K562 (cell line): ENCODE data around the gene MAGI1. TPM values are rescaled to one million over a fixed set of nuclear protein-coding genes. Genes with fewer than 3 reads are reported as not detected.

Experiments used
- ATAC-seq: fragments of 200-7000 bp; cut with Tn5 transposase; 3 replicates; pipeline ENCODE4 v1.9.1; 2020; ENCODE audit warnings: moderate library complexity
- BruUV-seq: library from RNA; stranded (reverse); fragments of 400-500 nt; replicated peaks from 2 replicates; lab custom pipeline; 2021; lab: Mats Ljungman, UMichigan
- CTCF ChIA-PET: fragments of 300-600 bp; formaldehyde crosslinking; extraction: SDS; loops from one replicate; lab custom pipeline; 2021; ENCODE audit warnings: low intra/inter-chr PET ratio; lab: Yijun Ruan, JAX
- POLR2A ChIA-PET: fragments of 300-600, 350-650 bp; sonication (Branson Sonifier 250); formaldehyde crosslinking; extraction: SDS; loops from one replicate; lab custom pipeline; 2021; ENCODE audit warnings: antibody characterized with exemption, inconsistent platforms; lab: Yijun Ruan, JAX
- DNase-seq, 4 experiments: peaks; one replicate each; pipeline versions ENCODE4 v3.0.0 to v3.0.0-alpha.2; 2011 to 2018; ENCODE audit warnings: low spot score in 3 of 4, mixed read lengths in 3 of 4; ENCODE audit errors: extremely low read depth in 1 of 4
- FAIRE-seq: peaks from 2 replicates; lab custom pipeline; 2011; peaks lifted over from hg19 to GRCh38; lab: Jason Lieb, UNC
- H2AFZ ChIP-seq: 2 replicates; pipeline ENCODE4 v1.6.0; 2011; ENCODE audit warnings: low read depth, low read length, control low read depth, inconsistent platforms
- H3K27ac ChIP-seq: fragments of 200-600 bp; 3 replicates; pipeline ENCODE4 v1.8.0; 2011; ENCODE audit warnings: low read depth, mild to moderate bottlenecking, control low read depth, inconsistent platforms, low read length, moderate library complexity, mixed read lengths; ENCODE audit errors: extremely low read depth
- H3K27me3 ChIP-seq, 2 experiments: fragments of 300-600 bp in 1 of 2; 2 replicates in 1 of 2; 3 replicates in 1 of 2; pipeline versions ENCODE4 v1.6.0 to v1.8.0; 2011; ENCODE audit warnings: inconsistent platforms in 2 of 2, low read length in 2 of 2, mild to moderate bottlenecking in 1 of 2, mixed read lengths in 1 of 2, moderate library complexity in 1 of 2; ENCODE audit not compliant: control insufficient read depth in 2 of 2, insufficient read depth in 2 of 2
- H3K36me3 ChIP-seq: fragments of 300-600 bp; 3 replicates; pipeline ENCODE4 v1.8.0; 2011; ENCODE audit warnings: mild to moderate bottlenecking, low read length, inconsistent platforms; ENCODE audit not compliant: control insufficient read depth, insufficient read depth
- H3K4me1 ChIP-seq, 2 experiments: fragments of 200-600 bp in 1 of 2; replicated peaks in 1 of 2; 2 replicates in 1 of 2; 3 replicates in 1 of 2; pipeline versions ENCODE4 v1.5.1 to v1.8.0; 2011; ENCODE audit warnings: inconsistent platforms in 2 of 2, low read length in 2 of 2, mild to moderate bottlenecking in 1 of 2, mixed read lengths in 1 of 2, moderate library complexity in 1 of 2; ENCODE audit not compliant: control insufficient read depth in 2 of 2, insufficient read depth in 2 of 2
- H3K4me2 ChIP-seq: 2 replicates; pipeline ENCODE4 v1.6.1; 2011; ENCODE audit warnings: low read length, control low read depth, inconsistent platforms, mixed read lengths; ENCODE audit not compliant: insufficient read depth
- H3K4me3 ChIP-seq: fragments of 200-600 bp; sonication (generic), shearing (Covaris generic); 2 replicates; pipeline ENCODE4 v1.5.1; 2016; ENCODE audit warnings: control low read depth, inconsistent platforms
- H3K79me2 ChIP-seq: fragments of 200-600 bp; 3 replicates; pipeline ENCODE4 v1.8.0; 2011; ENCODE audit warnings: low read length, inconsistent platforms; ENCODE audit not compliant: control insufficient read depth, insufficient read depth
- H3K9ac ChIP-seq, 2 experiments: 2 replicates each; pipeline versions ENCODE4 v1.6.0 to v1.6.1; 2011; ENCODE audit warnings: low read depth in 2 of 2, low read length in 2 of 2, control low read depth in 1 of 2, inconsistent platforms in 1 of 2, mild to moderate bottlenecking in 1 of 2, mixed read lengths in 1 of 2; ENCODE audit not compliant: insufficient read depth in 1 of 2
- H3K9me1 ChIP-seq: one replicate; pipeline ENCODE4 v1.6.0; 2011; ENCODE audit warnings: inconsistent platforms, mild to moderate bottlenecking, low read length, moderate library complexity; ENCODE audit not compliant: control insufficient read depth, insufficient read depth
- H3K9me3 ChIP-seq: replicated peaks from 2 replicates; pipeline ENCODE4 v1.5.1; 2011; ENCODE audit warnings: low read depth, low read length, inconsistent platforms; ENCODE audit not compliant: control insufficient read depth, insufficient read depth
- H4K20me1 ChIP-seq: replicated peaks from 2 replicates; pipeline ENCODE4 v1.6.1; 2011; ENCODE audit warnings: low read length, inconsistent platforms, mixed read lengths; ENCODE audit not compliant: control insufficient read depth, insufficient read depth
- ARID2 ChIP-seq: fragments of 450-650 bp; IDR thresholded peaks from 2 replicates; pipeline ENCODE4 v1.6.1; 2017; ENCODE audit warnings: antibody characterized with exemption, mild to moderate bottlenecking
- CXXC5 ChIP-seq: fragments of 250-450 bp; sonication (Bioruptor Pico); IDR thresholded peaks from 2 replicates; pipeline ENCODE4 v1.8.0; 2022; ENCODE audit warnings: inconsistent platforms, mild to moderate bottlenecking, moderate library complexity
- NR1H2 ChIP-seq: sonication (generic); formaldehyde crosslinking; IDR thresholded peaks from 2 replicates; pipeline ENCODE4 v1.4.0; 2020; ENCODE audit warnings: mild to moderate bottlenecking, missing genetic modification reagents
- PYGO2 ChIP-seq: fragments of 450-650 bp; IDR thresholded peaks from 2 replicates; pipeline ENCODE4 v1.6.1; 2016; ENCODE audit warnings: mild to moderate bottlenecking, missing genetic modification characterization, moderate library complexity, missing compliant biosample characterization
- RHOXF2B ChIP-seq: fragments of 250-450 bp; sonication (Bioruptor Pico); conservative IDR thresholded peaks from 2 replicates; pipeline ENCODE4 v1.5.1; 2021
- SMAD3 ChIP-seq: fragments of 450-650 bp; formaldehyde crosslinking; conservative IDR thresholded peaks from 2 replicates; pipeline ENCODE4 v1.4.0; 2020; ENCODE audit warnings: mild to moderate bottlenecking
- SNRNP70 ChIP-seq: fragments of 200-400 bp; formaldehyde crosslinking; optimal IDR thresholded peaks from 2 replicates; pipeline ENCODE3; 2017; ENCODE audit warnings: low read depth, low read length
- WHSC1 ChIP-seq: IDR thresholded peaks from one replicate; pipeline ENCODE4 v1.6.1; 2012; ENCODE audit warnings: low read length, control low read depth, inconsistent platforms
- ZFP30 ChIP-seq: fragments of 250-450 bp; sonication (Bioruptor Pico); IDR thresholded peaks from 2 replicates; pipeline ENCODE4 v1.8.0; 2022; ENCODE audit warnings: moderate library complexity, mild to moderate bottlenecking, inconsistent platforms, borderline replicate concordance
- ZNF316 ChIP-seq: fragments of 450-650 bp; IDR thresholded peaks from 2 replicates; pipeline ENCODE4 v1.6.1; 2016
- ZSCAN29 ChIP-seq: fragments of 450-650 bp; IDR thresholded peaks from 2 replicates; pipeline ENCODE4 v1.6.1; 2017
- WGBS: fragments of 100-300 bp; shearing (Covaris generic); methylation state at CpG from one replicate; pipeline ENCODE4 v1.1.6; 2016; ENCODE audit warnings: low coverage, mixed read lengths; ENCODE audit not compliant: insufficient coverage; ENCODE audit errors: missing lambda C conversion rate; 5-methylcytosine and 5-hydroxymethylcytosine counted together
- in situ Hi-C: fragments of 300-500 bp; cut with MboI; formaldehyde crosslinking; loops from 4 replicates; pipeline ENCODE4 v1.15.0; 2018; ENCODE audit warnings: inconsistent platforms, mixed read lengths
- intact Hi-C: fragments of 100-400 bp; cut with micrococcal nuclease; formaldehyde crosslinking; loops from 2 replicates; pipeline ENCODE4 v1.14.2; 2022
- polyA plus RNA-seq, 8 experiments: library from polyadenylated mRNA; depleted of rRNA in 4 of 8; stranded (reverse) in 5 of 8; unstranded in 3 of 8; fragments of >200 nt; fragmentation: Nextera tagmentation in 2 of 8; fragmentation: Illumina TruSeq in 1 of 8; extraction: Ambion mirVana in 2 of 8; extraction: Trizol in 1 of 8; gene quantifications; 2 replicates each; pipeline versions ENCODE4 v1.2.1 to v1.2.3, GENCODE V29; 2011 to 2014; ENCODE audit warnings: inconsistent platforms in 1 of 8, missing spikeins in 1 of 8
- total RNA-seq, 7 experiments: library from RNA; depleted of rRNA in 6 of 7; stranded (reverse); fragments of >200 nt in 6 of 7; fragmentation: Illumina TruSeq in 2 of 7; extraction: Trizol in 2 of 7; gene quantifications; 2 replicates each; pipeline versions ENCODE4 v1.2.1 to v1.2.3, GENCODE V29; 2011 to 2021; ENCODE audit warnings: low replicate concordance in 1 of 7

MAGI1 gene
- total and polyA plus RNA-seq, 9 of the 15 experiments (the other 6 are each of a cell fraction or from before 2014, with no cell fraction given), result 7.8 to 59.4 (median 43.2) TPM

- intact Hi-C loops, result no loop called here
- no peak overlapping the region for H3K4me2 ChIP-seq
- TF ChIP-seq NR1H2 (CRISPR knock-in tag) (no peak), ZSCAN29 (no peak), RHOXF2B (CRISPR knock-in tag) (no peak), ARID2 (no peak), WHSC1 (no peak), SNRNP70 (no peak), CXXC5 (CRISPR knock-in tag) (no peak), ZFP30 (CRISPR knock-in tag) (no peak), ZNF316 (no peak), PYGO2 (tag) (no peak), SMAD3 (no peak)
- TF ChIP-seq, all 486 proteins: peak for 0
- 0% methylated on average over 2 of the region's 2 CpGs for WGBS
- ATAC-seq, result no peak
- H4K20me1 ChIP-seq, result no peaks in the 10 kb centered on the region
- H3K9me3 ChIP-seq, result no peaks in the 10 kb centered on the region
- no peaks in the 10 kb centered on the region for H3K9me1 ChIP-seq
- peaks cover 0 to 10% of the 10 kb centered on the region in 2 experiments; a peak in 2 of 5 replicates for H3K27me3 ChIP-seq
- H3K4me3 ChIP-seq, result no peak overlapping the region
- H3K79me2 ChIP-seq, result no peaks in the 10 kb centered on the region
- H3K27ac ChIP-seq, result no peak overlapping the region
- no peak for DNase-seq
- FAIRE-seq, result no peak
- ChIA-PET POLR2A (interaction anchor here (1.1 kb wide), 1 partner anchor 18 kb away, joined by 5 read pairs; no protein-coding TSS in a partner anchor), CTCF (no interaction called here)
- H3K9ac ChIP-seq, result no peak overlapping the region
- BruUV-seq, result no TSS peak
- H3K4me1 ChIP-seq, result no peaks in the 10 kb centered on the region
- H3K36me3 ChIP-seq, result no peaks in the 10 kb centered on the region
- in situ Hi-C loops, result no loop called here
- no peak overlapping the region for H2AFZ ChIP-seq
Observed at GRCh38 chr3:66014651-66015050, 24.1 kb downstream of the MAGI1 start.
